Fibroblast of skin of left quadriceps (primary cell): Measurements from ENCODE around the gene OR7G1.
A peak's percentile ranks its signal among the peaks of the same experiment; 100 is the strongest.

ENCODE experiments used
- DNase-seq, 2 experiments: peaks; one replicate each; pipeline ENCODE4 v3.0.0-alpha.2; 2013; ENCODE audit warnings: low read depth in 2 of 2

Gene OR7G1, protein sequence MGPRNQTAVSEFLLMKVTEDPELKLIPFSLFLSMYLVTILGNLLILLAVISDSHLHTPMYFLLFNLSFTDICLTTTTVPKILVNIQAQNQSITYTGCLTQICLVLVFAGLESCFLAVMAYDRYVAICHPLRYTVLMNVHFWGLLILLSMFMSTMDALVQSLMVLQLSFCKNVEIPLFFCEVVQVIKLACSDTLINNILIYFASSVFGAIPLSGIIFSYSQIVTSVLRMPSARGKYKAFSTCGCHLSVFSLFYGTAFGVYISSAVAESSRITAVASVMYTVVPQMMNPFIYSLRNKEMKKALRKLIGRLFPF

DNA sequence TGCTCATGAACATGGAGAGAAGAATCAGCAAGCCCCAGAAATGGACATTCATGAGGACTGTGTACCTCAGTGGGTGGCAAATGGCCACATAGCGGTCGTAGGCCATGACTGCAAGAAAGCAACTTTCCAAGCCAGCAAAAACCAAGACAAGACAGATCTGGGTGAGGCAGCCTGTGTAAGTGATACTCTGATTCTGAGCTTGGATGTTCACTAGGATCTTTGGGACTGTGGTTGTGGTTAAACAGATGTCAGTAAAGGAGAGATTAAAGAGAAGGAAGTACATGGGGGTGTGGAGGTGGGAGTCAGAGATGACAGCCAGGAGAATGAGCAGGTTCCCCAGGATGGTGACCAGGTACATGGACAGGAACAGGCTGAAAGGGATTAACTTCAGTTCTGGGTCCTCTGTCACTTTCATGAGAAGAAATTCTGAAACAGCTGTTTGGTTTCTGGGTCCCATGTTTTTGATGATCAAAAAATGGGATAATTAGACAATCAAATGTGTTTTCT lies at the start of gene OR7G1:
OR7G1 (minus strand) TSS at position 457 of the 507 bp plus-strand sequence; CDS start at position 457, 0 bp downstream.
- DNase-seq, result no peak

GRCh38 chr19:9165261-9165660 lies 49.7 kb upstream of the OR7G1 start:
- no peak for DNase-seq

- DNase-seq, result no peak
Observed at GRCh38 chr19:9161427-9161826, 45.9 kb upstream of the OR7G1 start.

DNA sequence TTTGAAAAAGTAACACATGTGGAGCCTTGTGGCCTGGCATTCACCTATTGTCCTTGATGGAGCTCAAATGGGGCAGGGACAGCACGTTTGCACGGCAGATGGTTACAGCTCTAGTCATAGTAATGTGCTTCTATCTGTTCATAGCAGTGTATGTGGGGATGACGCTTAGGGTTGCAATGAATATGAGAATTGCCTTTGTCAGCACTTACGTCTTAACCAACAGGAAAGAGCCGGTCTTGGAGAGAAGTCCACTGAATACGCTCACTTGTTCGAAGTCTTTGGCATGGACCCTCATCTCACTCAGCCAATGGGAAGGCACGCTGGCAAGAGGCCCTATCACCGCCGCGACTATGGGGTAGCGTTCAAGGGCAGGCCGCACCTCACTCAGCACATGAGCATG lies 44.3 kb upstream of the OR7G1 start:
- no peak for DNase-seq

DNA sequence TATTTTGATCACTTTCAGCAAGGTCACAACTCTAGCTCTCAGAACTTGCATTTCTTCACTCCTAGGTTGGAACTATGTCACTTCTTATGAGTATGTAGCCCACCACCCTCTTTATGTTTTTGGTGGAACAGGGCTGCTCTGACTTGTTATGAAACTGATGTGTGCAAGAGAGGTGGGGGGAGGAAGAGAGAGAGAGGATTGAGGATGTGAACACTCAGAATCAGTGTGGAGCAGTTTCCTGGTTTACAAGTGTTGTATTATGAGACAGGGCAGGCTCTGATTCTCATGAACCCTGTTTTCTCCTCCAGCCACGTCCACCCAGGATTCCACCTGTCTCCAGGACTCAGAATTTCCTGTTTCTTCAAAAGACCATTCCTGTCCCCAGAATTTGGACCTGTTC lies 40.7 kb upstream of the OR7G1 start:
- DNase-seq, result no peak

GRCh38 chr19:9155591-9155990 lies 40.0 kb upstream of the OR7G1 start:
- DNase-seq, result no peak

- no peak for DNase-seq
Observed at GRCh38 chr19:9151367-9151766, 35.8 kb upstream of the OR7G1 start.

DNA sequence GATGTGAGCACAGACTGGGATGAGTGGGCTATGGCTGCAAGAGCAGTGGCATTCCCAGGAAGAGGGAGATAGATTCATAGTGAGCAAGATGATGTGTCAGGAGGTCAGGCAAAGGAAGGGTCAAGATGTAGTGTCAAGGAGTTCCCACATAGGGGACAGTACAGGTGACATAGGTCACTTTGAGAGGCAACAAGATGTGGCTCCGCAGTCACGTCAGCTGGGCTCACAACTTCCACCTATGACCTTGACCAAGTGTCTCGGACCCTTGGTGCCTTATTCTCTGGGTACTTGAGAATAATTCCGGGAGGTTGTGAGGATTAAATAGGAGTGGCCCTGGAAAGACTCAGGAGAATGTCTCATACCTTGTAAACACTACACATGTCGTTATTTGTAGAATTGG lies 35.1 kb upstream of the OR7G1 start:
- no peak for DNase-seq

- DNase-seq, result no peak
Observed at GRCh38 chr19:9149997-9150396, 34.4 kb upstream of the OR7G1 start.

DNA sequence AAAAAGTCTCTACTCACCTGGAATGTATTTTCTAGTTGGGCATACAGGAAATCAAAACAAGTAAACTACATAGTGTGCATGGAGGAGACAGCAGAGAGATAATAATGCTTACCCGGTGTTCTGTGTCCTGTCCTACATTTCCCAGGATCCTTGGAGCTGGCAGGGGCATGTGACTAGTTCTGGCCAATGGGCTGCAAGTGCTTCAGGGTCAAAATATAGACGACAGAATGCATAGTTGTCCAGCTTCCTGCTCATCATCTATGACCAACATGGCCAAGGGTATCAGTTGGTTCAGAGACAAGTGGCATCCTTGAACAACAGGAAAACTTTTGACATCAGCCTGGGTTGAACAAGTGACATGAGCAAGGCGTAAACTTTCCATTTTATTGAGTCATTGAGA lies 33.1 kb upstream of the OR7G1 start:
- DNase-seq, result no peak

- DNase-seq, result no peak
Observed at GRCh38 chr19:9146882-9147281, 31.3 kb upstream of the OR7G1 start.

DNA sequence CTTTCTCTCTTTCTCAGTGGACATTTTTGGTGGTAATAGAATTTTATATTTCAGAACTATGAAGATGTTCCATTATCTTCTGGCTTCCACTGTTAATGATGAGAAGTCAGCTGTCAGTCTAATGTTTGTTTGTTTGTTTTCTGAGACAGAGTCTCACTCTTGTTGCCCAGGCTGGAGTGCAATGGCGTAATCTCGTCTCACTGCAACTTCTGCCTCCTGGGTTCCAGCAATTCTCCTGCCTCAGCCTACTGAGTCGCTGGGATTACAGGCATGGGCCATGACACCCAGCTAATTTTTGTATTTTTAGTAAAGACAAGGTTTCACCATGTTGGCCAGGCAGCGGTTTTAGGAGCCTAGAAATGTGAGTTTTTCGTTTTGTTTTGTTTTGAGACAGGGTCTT lies 29.4 kb upstream of the OR7G1 start:
- no peak for DNase-seq

DNA sequence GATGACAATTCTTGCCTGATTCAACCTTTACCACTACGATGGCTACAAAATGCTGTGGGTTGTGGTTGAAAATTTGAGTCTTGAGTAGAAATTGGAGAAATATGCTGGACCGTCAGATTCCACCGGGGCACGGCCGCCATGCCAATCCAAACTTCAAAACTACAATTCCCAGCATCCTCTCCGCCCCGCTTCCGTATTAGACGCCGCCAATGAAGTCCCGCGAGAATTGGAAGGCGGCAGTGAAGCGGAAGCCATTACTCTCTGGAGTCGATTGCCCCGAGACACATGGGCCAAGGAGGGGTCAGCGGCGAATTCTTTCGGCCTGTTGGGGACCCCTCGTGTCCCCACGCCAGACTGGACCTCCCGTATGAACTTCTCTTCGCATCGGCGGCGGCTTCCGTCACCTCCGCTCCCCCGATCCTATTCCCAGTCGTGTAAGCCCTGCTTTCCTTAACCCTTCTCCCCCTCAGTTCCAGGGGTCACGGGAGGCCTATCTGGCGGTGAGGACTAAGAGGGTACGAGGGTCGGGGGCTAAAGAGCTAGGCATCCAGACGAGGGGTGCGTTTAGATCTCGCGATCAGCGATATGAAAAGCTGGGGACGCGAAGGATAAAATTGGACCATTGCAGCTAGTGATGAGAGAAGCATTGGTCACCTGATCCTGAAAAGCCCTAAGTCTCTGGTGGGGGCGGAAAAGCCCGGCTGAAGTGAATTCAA lies 24.8 kb upstream of the OR7G1 start, which contains the start of gene ZNF317:
ZNF317 (plus strand) TSS at position 239 of the 716 bp plus-strand sequence. CDS start 15,620 bp downstream, outside the sequence.
- DNase-seq, result peak; percentile 86 to 87

DNA sequence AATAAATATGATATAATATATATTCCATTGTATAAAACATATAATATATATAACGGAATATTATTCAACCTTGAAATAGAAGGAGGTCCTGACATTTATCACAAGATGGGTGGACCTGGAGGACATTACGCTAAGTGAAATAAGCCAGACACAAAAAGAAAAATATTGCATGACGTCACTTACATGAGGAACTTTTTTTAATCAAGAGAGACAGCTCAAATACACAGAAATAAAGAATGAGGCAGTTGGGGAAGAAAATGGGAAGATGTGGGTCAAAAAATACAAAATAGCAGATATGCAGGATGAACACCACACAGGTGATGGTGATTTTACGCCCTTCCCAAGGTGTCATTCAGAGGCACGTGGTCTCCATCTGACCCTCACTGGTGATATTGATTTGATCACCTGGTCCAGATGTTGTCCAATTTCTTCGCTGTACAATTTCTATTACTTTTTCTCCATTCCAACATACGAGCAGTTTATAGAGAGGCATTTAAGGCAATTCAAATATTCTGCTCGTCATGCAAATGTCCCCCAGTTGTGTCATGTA lies 24.1 kb upstream of the OR7G1 start:
- no peak for DNase-seq

DNA sequence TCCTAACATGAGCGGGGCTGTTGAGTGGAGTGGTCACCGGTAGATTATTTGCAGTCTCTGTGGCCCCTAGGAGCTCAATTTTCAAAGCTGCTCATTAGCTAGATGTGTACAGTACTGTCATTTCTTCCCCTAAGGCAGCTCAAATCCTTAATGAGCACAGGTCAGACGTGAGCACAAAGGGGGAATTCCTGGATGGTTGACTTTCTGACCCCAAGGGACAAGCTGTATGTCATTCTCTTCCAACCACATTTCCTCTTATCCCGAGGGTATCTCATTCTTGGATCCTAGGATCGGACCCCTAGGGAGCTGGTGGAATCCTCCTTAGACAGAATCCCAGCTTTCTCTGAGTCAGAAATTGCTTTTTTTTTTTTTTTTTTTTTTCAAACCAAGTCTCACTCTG lies 16.9 kb upstream of the OR7G1 start:
- no peak for DNase-seq

DNA sequence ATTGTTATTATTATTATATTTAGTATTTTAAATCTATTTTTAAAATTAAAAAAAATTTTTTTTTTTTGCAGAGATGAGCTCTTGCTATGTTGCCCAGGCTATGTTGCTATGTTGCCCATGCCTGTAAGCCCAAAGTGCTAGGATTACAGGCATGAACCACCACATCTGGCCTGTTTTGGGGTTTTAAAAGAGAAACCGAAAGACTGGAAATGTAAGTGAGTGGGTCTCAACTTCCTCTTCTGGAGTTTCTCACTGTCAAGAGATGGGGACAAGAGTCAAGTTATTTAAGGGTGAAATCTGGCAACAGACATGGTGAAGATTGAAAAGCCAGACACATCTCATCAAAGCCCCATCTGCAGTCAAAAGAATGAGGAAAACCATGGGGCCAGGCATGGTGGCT lies 15.4 kb upstream of the OR7G1 start:
- DNase-seq, result no peak

GRCh38 chr19:9128171-9128570 lies 12.6 kb upstream of the OR7G1 start:
- DNase-seq, result no peak

DNA sequence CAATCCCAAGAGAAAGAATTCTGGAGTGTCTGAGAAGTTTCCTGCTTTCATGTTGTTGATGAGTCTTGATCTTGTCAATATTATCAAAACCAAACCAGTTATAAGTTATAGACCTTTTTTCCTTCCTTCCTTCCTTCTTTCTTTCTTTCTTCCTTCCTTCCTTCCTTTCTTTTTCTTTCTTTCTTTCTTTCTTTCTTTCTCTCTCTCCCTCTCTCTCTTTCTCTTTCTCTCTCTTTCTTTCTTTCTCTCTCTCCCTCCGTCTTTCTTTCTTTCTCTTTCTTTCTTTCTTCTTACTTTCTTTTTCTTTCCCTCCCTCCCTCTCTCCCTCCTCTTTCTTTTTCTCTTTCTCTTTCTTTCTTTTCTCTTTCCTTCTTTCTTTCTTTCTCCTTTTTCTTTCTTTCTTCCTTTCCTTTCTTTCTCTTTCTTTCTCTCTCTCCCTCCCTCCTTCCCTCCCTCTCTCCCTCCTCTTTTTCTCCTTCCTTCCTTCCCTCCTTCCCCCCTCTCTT lies 11.4 kb upstream of the OR7G1 start, which contains the start of gene OR7G3:
OR7G3 (minus strand) TSS at position 51 of the 506 bp plus-strand sequence; CDS start at position 51, 0 bp downstream.
- DNase-seq, result no peak

GRCh38 chr19:9116547-9116946 lies 984 bp upstream of the OR7G1 start:
- no peak for DNase-seq

DNA sequence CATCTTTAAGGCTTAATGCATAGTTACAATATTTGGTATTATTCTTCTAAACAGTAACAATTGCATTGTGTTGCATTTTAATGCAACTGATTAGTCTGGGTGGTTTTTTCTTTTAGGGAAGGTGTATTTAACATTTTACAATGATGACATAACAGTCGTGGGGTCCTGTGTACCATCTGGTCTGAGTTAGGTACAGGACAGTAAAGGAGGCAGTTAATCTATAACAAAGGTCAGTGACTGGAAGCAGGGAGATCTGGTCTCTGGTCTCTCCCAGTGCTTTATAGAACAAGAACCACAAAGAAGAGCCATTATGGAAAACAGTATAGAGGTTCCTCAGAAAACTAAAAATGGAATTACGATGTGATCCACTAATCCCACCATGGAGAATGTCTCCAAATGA lies 5.6 kb downstream of the OR7G1 start:
- DNase-seq, result no peak

GRCh38 chr19:9107375-9107774 lies 8.2 kb downstream of the OR7G1 start, which contains the start of gene OR7G2:
TSS of gene OR7G2 (minus strand) at chr19:9107475. CDS start at chr19:9103243, 4,232 bp downstream.
- DNase-seq, result no peak

GRCh38 chr19:9086761-9087160 lies 28.8 kb downstream of the OR7G1 start, which contains the start of gene OR1M1:
TSS of gene OR1M1 (plus strand) at chr19:9087061. CDS start at chr19:9093245, 6,184 bp downstream.
- no peak for DNase-seq
